Muscle of back (tissue), 13 donors: Measurements from ENCODE around the gene WDR45B. TPM values are rescaled to one million over a fixed set of nuclear protein-coding genes. Genes with fewer than 3 reads are reported as not detected.

Experiments
- DNase-seq, 3 donors: peaks; one replicate each; pipeline versions ENCODE4 v3.0.0 to v3.0.0-alpha.2; 2013
- long read RNA-seq, 9 donors: transcript quantifications; one replicate each; lab custom pipeline, GENCODE V29; 2026
- polyA plus RNA-seq, 10 donors: library from polyadenylated mRNA; unstranded; fragments of 120-200 nt; gene quantifications; one replicate each; pipeline ENCODE4 v1.2.1, GENCODE V29; 2013; ENCODE audit not compliant: insufficient read length in 10 of 10

WDR45B gene
- polyA plus RNA-seq: 10 to 100 TPM; 51.5 to 71.7 (median 58.3) TPM
- long read RNA-seq, donor 1, transcript WDR45B-201 (10 exons, 2,587 nt): major isoform, 11 of 11 reads
- long read RNA-seq, donor 1, partial matches to known transcripts: 0 of 11 reads
- long read RNA-seq, donor 1, other reads (novel, unspliced or antisense): 0 of 11 reads
- long read RNA-seq, donor 2, transcript WDR45B-201 (10 exons, 2,587 nt): major isoform, 6 of 7 reads
- long read RNA-seq, donor 2, partial matches to known transcripts: 0 of 7 reads
- long read RNA-seq, donor 2, other reads (novel, unspliced or antisense): 0 of 7 reads
- long read RNA-seq, donor 3: 0 reads
- long read RNA-seq, donor 4, transcript WDR45B-201 (10 exons, 2,587 nt): major isoform, 10 of 11 reads
- long read RNA-seq, donor 4, partial matches to known transcripts: 0 of 11 reads
- long read RNA-seq, donor 4, other reads (novel, unspliced or antisense): 0 of 11 reads
- long read RNA-seq, donor 5, transcript WDR45B-201 (10 exons, 2,587 nt): major isoform, 6 of 7 reads
- long read RNA-seq, donor 5, partial matches to known transcripts: 0 of 7 reads
- long read RNA-seq, donor 5, other reads (novel, unspliced or antisense): 0 of 7 reads
- long read RNA-seq, donor 6, transcript WDR45B-201 (10 exons, 2,587 nt): major isoform, 8 of 14 reads
- long read RNA-seq, donor 6, partial matches to known transcripts: 6 of 14 reads
- long read RNA-seq, donor 6, other reads (novel, unspliced or antisense): 0 of 14 reads
- long read RNA-seq, donor 7, transcript WDR45B-201 (10 exons, 2,587 nt): major isoform, 8 of 9 reads
- long read RNA-seq, donor 7, partial matches to known transcripts: 0 of 9 reads
- long read RNA-seq, donor 7, other reads (novel, unspliced or antisense): 0 of 9 reads
- long read RNA-seq, donor 8, transcript WDR45B-201 (10 exons, 2,587 nt): major isoform, 9 of 15 reads
- long read RNA-seq, donor 8, partial matches to known transcripts: 6 of 15 reads
- long read RNA-seq, donor 8, other reads (novel, unspliced or antisense): 0 of 15 reads
- long read RNA-seq, donor 9: 0 reads

GRCh38 chr17:82648165-82648668 lies at the start of gene WDR45B:
Gene WDR45B (minus strand): TSS chr17:82648444. CDS start chr17:82648340, 104 bp downstream.
- peak; percentile 97 to 99 (median 98) for DNase-seq

DNA sequence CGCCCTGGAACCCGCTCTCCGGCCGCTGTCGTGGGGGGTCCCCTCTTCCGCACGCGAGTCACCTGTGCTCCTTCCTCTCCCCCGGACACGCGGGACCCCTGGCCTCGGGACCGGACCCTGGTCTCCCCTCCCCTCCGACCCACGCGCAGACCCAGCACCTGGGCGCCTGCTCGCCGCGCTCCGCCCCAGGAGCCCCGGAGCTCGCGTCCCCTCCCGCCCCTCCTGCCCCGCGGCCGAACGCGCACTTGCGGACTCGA lies 49.5 kb upstream of the WDR45B start:
- no peak for DNase-seq

DNA sequence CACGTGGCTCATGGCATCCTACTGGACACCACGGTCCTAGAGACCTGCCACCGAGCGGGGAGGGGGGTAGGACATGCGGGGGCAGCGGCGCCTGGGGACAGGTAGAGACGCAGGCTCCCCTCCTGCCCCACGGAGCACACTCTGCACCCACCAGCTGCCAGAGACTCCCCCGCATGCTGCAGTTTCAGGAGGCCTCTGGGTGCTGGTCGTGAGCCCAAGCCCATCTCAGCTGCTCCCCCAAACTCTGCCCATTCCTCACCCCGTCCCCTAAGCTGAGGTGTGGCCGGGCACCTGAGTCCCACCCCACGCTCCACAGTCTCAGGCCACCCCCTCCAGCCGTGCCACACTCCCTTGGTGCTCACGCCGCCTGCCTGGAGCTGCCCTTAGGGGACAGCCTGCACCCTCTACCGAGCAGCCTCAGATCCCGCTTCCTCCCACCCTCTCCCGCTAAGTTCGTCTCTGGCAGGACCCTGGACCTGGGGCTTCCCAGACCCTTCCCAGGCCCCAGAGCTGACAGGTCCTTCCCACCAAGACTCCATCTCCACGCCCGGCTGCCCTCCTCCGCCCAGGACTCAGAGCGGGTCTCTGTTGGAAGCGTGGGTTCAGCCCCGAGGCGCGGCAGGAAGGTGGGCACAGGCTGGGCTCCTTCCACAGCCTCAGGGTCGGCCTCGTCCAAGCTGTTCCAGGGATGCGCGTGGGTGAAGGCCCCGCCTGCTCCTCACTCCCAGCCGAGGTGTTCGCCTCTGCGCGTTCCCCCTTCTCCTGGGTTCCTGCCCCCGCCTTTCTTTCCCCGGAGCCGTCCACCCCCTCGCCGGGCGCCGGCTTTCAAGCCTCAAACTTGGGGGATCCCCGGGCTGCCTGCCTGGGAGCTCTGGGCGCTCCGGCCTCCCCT lies 48.9 kb upstream of the WDR45B start:
- DNase-seq: no peak

DNA sequence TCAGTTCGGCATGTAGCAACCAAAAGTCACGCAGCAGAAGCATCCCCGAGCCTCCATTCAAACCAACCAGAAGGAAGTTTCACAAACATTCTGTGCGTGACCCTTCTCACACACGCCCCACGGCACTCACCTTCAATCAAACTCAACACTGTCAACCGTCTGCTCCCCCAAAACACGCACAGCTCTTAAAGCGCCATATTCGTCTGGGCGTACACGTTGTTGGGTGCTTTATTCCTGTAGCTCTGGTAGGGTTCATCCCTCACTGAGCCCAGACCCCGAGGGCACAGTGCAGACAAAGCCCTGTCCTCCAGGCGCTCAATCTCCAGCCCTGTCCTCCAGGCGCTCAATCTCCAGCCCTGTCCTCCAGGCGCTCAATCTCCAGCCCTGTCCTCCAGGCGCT lies 48.0 kb upstream of the WDR45B start:
- DNase-seq: no peak

GRCh38 chr17:82694647-82695046 lies 46.4 kb upstream of the WDR45B start:
- DNase-seq: no peak

DNA sequence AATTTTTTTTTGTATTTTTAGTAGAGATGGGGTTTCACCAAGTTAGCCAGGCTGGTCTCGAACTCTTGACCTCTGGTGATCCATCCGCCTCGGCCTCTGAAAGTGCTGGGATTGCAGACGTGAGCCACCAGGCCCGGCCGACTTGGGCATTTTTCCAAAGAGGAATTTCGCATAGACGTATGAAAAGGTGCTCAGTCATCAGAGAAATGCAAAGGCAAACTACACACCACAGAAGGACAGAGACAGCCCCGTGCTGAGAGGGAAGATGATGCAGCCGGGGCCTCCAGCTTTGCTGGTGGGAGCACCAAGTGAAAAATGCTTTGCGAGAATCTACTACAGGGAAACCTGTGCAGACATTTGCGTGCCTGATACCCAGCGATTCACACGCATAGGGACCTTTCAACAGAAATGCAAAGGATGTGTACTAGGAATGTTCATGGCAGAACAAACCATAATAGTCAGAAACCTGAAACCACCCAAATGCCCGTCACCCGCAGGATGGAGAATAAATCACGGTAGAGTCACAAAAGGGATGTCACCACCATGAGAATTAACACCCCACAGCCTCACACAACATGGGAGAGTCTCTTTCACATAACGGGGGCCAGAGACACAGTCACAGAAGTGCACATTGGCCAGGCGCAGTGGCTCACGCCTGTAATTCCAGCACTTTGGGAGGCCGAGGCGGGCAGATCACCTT lies 45.1 kb upstream of the WDR45B start:
- DNase-seq: no peak

DNA sequence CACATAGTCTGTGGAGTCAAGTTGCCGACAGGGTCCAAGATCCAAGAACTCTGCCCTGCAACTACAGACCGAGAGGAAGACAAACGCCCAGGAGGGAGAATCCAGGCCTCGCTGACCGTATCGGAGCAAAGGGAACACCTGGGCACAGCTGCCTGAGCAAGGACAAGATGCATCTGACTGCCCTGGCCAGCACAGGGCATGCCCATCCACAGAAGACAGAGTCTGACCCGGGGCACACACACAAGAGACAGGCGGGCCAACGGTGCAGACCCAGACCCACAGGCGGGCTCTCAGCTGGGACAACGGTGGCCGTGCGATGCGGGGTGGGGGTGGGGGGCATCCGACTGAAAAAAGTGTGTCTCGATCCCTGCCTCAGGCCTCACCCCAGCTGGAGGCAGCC lies 44.0 kb upstream of the WDR45B start:
- no peak for DNase-seq

DNA sequence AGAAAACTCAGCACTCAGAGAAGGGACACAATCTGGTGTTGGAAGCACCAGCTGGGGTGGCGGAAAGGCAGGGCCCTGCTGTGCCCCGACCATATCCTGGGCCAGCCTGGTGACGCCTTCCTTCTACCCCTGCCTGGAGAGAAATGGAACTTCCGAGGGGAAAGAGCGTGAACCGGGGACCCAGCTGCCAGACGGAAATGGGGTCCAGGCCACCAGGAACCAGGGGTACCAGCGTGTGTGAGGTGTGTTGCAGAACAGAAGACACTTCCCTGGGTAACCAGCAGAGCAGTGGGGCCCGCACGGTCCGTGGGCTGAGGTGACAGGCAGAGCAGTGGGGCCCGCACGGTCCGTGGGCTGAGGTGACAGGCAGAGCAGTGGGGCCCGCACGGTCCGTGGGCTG lies 43.5 kb upstream of the WDR45B start:
- DNase-seq: no peak

DNA sequence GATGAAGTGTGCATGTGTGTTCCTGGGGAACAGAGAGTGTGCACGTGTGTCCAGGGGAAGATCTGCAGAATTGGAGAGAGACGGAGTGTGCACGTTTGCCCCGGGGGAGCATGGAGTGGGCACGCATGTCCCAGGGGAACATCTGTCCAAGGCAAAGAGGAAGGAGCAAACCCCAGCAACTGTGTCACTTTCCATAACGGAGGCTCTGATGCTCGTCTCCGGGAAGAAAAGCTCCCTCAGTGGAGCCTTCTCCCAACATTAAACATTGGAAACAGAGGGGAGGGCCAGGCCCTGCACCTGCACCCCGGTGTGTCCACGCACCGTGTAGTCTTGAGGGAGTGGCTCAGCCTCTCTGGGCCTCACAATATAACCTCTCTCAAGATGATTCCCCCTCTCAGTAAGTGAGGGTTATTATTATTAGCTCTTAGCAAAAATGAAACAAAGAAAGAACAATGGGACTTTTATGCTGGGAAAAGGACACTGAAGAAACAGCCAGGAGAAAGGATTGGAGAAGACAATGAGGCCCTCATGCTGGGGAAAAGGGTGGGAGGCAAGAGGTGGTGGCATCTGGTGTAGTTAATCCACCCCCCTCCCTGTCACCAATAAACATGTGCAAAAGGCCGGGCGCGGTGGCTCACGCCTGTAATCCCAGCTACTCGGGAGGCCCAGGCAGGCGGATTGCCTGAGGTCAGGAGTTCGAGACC lies 42.7 kb upstream of the WDR45B start:
- no peak for DNase-seq

- no peak for DNase-seq
Measured at GRCh38 chr17:82689077-82689476, 40.8 kb upstream of the WDR45B start.

DNA sequence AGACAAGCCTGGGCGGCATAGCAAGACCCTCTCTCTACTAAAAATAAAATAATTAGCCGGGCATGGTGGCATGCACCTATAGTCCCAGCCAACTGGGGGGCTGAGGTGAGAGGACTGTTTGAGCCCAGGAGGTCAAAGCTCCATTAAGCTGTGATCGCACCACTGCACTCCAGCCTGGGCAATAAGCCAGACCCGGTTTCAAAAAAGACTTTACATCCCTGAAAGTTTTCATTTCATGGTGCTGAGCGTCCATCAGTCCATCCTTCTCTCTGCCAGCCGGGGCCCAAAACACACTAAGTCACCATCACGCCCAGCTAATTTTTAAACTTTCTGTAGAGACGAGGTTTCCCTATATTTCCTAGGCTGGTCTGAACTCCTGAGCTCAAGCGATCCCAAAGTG lies 39.6 kb upstream of the WDR45B start:
- no peak for DNase-seq

DNA sequence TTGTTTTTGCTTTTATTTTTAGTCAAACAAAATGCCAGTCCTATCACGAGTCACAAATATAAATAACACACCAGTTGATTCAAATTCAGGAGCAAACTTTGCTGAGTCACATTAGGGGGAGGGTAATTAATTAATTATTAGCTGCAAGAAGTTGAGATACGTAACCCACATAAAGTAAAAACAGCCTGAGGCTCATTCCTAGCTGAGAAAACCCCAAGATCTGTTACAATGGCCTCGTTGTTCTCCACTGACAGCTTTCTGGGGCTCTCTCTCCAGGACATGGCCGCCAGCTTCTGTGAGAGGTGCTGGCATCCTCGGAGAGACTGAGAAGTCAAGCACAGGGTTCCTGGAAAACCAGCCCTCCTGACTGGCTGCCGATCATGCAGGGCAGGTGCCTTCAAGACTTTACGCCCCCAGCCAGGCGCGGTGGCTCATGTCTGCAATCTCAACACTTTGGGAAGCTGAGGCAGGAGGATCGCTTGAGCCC lies 39.2 kb upstream of the WDR45B start:
- no peak for DNase-seq

DNA sequence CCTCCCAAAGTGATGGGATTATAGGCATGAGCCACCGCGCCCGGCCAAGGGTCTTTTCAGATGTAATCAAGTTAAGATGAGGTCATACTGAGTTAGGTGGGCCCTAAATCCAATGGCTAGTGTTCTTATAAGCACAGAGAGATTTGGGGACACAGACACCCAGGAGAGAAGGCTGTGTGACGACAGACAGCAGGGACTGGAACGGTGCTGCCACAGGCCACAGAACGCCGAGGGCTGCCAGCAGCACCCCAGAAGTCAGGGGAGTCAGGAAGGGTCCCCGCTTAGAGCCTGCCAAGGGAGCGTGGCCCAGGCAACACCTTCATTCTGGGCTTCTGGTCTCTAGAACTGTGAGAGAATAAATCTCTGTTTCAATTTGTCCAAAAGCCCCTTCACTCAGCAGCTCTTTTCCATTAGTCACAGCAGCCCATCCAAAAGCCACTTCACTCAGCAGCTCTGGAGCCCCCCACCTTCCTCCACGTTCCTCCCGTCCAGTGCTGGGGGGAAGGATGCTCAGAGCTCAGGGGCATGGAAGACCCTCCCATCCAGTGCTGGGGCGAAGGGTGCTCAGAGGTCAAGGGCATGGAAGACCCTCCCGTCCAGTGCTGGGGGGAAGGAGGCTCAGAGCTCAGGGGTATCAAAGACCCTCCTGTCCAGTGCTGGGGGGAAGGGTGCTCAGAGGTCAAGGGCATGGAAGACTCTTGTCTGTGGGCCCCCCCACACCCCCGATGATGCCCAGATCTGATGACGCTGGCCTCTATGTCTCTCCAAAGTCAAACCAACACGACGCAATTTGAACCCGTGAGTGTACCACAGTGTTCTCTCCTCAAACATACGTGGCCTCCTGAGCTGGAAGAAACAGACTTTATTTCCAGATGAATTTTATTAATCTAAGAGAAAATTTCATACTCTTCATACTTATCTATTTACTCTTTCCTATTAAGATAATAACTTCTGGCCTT lies 38.4 kb upstream of the WDR45B start:
- no peak for DNase-seq

GRCh38 chr17:82685291-82685690 lies 37.0 kb upstream of the WDR45B start:
- DNase-seq: no peak

DNA sequence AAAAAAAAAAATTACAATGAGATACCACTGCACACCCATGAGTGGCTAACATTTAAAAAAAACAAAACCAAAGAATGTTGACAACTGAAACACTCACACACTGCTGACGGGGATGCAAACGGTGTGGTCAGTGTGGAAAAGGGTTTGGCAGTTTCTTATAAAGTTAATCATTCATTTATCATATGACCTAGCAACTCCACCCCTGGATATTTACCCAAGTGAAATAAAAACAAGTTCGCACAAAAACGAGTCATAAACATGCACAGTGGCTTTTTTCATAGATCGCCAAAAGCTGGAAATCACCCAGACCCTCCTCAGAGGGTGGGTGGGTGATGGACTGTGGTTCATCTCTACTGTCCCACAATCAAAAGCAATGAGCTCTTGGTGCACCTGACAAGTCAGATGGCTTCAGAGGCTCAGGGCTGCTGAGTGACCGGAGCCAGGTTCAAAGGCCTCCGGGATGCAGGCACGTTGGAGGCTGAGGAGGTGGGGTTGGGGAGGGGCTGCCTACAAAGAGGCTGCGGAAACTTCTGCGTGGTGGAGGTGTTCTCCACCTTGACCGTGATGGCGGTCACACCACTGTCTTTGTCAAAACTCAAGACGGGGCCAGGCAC lies 36.1 kb upstream of the WDR45B start:
- no peak for DNase-seq

DNA sequence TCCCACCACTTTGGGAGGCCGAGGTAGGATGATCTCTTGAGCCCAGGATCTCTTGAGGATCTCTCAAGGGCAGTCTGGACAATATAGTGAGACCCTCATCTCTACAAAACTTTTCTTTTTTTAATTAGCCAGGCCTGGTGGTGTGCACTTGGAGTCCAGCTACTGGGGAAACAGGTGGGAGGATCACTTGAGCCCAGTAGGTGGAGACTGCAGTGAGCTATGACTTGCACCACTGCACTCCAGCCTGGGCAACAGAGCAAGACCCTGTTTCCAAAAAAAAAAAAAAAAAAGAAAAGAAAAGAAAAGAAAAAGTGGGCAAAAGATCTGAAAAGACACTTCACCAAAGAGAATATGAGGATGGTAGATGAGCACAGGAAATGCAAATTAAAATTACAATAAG lies 35.3 kb upstream of the WDR45B start:
- no peak for DNase-seq

DNA sequence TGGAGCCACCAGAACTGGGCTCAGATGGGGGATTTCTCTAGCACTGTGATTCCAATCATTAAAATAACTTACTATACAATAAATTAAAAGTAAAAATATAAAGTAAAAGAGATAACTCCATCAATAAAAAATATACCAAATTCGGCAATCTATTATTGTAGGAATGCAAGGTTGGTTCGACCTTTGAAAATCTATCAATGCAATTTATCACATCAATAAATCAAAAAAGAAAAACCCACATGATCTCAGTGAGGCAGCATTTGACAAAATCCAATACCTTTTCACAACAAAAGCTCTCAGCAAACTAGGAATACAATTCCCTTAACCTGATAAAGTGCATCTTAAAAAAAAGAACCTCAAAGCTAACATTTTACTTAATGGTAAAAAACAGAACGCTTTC lies 33.3 kb upstream of the WDR45B start:
- no peak for DNase-seq
